HUDEP-2 (cell line): Measurements from ENCODE around the gene CPEB1.
"Not testable (repeated sequence)": the region's sequence is repeated elsewhere in the genome, so short reads cannot be mapped to it uniquely, and the experiment has no call there.

Experiments
- DNase-seq, 76 experiments: peaks; one replicate each; lab custom pipeline; 2025; ENCODE audit not compliant: unreplicated experiment in 76 of 76; lab: John Stamatoyannopoulos, UW

CPEB1 gene

DNA sequence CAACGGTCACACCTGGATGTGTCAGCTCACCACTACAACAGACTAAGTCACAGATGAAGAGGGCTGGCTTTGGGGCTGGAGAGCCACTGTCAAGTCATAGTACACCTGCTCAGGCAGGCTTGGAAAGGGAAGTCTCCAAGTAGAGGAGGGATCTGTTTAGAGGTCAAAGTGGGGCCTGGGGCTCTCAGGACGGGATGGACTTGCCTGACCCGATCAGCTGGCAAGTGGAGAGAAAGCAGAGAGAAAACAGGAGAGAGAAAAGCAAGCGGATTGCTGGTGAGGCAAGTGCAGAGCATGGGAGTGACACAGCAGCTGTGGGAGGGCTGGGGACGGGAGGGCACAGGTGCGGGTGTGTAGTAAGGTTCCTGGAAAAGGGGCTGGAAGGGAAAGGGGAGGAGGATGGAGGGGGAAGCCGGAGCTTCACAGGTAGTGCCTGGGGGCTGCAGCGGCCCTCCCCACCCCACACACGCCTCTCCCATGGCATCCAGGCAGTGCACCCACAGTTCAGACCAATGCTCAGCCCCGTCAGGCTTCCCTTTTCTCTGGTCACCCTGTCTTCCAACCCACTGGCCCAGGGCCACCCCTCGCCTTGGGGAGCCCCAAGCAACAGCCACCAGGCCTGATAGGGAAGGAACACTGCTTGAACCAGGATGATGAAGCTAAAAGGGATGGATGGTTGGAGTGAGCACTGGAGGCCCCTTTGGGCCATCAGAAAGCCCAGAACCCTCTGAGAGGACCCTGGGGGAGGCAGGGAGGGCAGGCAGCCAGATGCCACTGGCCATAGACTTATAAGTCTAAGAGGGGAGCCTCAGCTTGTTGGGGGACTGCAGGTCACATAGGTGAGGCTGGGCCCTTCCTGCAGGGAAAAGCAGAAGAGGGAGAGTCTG, 115.4 kb downstream of the CPEB1 start:
- DNase-seq, result no peak

DNA sequence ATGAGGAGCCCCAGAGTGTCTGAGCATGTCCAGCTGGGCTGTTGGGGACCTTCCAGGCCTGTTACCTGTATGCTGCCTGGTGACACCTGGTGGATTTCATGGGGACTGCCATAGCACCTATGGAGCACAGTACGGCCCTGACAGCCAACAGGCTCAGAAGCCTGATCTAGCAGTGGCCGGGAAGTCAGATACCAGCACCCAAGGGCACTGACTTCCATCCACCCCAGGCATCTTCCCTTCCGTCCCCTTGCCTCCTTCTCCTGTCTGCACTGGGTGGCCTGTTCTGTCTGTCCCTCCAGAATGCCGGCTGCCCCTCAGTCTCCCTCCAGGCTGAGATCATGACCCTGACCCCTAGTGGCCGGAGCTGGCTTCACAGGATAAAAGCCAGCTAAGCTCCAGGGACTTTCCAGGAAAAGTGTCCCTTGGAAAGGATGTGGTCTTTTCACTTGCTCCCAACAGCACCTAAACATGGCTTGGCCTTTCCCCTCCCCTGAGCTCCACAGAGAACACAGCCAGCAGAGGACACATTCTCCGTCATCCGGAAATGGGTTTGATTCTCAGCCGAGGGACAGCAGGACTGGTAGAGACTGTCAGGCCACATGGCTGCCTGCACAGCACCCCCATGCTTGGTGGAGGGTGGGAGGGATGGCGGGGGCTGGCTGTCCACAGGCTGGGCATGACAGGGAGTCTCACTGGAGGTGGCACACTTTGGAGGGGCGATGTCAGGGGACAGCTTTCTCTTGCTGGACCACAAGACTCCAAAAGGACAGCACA, 116.4 kb downstream of the CPEB1 start:
- no peak for DNase-seq

DNA sequence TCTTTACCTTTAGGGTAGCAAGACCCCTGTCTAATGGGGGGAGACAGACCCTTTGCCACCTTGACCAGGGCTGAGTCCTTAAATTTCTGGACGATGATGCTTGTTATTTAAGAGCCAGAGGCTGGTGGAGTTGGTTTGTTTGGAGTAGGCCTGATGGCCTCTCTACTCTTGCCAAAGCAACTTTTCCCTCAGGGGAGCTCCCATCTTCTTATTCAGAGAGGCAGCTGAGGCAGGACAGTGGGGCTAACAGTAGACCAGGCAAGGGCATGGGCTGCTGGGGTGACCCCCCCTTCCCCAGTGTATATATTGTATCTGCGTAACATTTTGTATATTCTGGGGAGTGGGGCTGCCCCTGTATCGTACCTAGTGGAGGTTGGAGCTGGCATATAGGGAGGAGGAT, 117.2 kb downstream of the CPEB1 start:
- no peak for DNase-seq

DNA sequence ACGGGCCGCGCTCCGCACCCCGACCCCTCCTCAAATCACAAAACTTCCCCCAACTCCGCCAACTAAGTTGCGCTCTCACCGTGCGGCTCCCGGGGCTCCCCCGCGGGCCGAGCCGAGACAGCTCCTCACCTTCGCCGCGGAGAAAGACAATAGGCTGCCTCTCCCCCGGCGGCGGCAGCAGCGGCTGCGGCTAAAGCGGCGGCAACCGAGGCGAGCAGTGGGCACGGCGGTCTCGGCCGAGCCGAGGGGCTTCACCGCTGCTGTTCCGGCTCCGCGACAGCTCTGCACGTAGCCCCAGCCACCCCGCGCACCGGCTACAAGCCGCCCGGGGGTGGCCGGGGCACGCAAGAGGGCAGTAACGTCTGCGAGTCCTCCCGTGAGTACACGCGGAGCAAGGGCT, 133.6 kb downstream of the CPEB1 start:
- not testable (repeated sequence) for DNase-seq

DNA sequence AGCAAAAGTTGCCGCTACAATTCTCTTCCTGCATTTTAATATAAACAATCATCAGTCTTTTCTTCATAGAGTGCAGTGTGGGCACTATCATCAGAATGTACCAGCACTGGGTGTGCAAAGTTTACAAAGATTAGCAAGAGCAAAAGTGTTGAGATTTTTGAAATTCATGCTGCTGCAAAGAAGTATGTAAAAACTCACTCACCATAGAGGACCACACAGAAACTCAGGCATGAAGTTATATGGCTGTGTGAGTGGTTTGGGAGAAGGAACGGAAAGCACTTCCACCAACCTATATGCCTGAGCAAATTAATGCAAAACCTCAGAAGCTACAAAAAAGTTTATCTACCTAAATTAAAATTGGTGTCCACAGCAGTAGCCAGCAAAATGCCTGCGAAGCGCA, 139.5 kb downstream of the CPEB1 start:
- not testable (repeated sequence) for DNase-seq

DNA sequence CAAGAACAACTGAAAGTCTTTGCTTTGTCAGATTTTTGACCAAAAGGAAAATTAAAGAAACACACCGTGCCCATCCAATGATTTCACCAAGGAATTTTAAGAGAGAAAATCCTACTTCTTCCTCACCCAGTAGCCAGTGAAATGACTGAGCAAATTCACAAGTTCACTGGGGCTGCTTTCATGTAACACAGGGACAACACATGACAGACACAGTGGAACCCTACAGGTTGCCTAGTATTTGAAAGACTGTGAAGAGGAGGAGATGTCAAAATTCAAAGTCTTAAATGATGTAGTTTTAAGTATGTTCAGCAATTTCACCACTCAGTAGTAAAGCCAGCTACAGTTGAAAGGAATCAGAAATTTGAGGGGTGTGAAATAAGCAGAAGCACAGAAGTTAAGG, 140.1 kb downstream of the CPEB1 start:
- DNase-seq, result not testable (repeated sequence)

DNA sequence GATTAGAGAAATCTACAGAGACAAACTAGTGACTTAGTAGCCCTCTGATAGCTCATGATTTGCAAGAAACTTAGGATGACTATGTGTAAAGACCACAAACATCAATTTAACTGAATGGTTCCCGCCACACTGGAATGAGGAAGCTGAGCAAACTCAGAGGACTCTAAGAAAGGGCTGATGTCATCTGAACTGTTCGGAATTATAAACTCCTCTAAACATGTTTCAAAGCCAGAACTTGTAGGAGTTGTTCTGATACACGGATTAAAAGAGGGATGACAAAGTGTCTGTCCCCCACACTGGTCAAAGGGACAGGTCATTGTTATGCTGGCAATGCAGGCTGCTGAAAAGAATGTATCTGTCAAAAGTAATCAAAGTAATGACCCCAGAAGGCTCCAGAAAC, 141.3 kb downstream of the CPEB1 start:
- not testable (repeated sequence) for DNase-seq

DNA sequence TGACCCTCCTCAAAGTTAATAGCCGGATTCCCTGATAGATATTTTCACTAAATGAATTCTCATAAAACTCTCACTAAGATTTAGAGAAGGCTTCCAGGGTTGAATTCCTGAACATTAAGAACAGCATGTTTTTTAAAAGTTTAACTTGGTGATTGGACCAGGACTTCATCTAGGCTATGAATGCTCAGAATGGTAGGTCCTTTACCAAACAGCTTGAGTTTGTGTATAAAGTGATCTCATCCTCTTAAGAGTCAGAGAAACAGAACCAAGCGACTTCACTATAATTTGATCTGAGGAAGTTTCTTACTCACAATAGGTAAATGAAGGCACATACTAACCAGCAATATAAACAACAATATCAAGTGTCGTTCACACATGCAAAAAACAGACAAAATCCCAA, 143.1 kb downstream of the CPEB1 start:
- DNase-seq, result not testable (repeated sequence)

DNA sequence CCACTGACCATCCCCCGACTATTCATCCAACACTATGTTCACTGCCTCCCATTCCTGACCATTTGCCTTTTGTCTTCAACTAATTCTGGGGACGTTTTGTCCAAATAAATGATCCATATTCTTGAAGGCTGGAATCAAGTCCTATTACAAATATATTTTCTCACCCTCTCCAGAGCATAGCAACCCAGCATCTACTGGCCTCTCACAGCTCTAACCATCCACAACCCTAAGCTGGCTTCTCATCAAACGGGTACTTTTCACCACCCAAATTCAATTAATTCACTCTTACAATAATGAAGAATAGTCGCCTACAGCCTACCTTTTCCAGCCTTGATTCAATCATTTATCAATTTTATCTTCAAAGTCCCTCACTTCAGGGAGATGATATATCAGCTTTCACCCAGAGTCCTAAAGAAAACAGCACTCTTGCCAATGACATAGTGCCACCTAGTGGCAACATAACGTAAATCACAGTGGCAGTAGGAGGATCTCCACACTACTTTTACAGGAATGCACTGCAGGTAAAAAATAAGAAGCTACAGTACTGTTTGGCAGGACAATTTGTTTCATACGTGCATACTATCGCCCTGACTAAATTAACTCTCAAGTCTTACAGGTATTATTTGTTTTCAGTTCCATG, 144.3 kb downstream of the CPEB1 start:
- DNase-seq, result not testable (repeated sequence)

DNA sequence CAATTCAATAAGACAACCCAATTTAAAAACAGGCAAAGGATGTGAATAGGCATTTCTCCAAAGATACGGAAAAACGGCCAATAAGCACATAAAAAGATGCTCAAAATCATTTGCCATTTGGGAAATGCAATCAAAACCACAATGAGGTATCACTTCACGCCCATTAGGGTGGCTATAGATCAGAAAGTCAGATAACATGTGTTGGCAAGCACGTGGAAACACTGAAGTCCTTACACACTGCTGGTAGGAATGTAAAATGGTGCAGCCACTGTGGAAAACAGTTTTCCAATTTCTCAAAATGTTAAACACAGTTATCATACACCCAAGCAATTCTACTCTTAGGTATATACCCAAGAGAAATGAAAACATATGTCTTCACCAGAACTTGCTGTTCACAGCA, 146.4 kb downstream of the CPEB1 start:
- DNase-seq, result not testable (repeated sequence)

DNA sequence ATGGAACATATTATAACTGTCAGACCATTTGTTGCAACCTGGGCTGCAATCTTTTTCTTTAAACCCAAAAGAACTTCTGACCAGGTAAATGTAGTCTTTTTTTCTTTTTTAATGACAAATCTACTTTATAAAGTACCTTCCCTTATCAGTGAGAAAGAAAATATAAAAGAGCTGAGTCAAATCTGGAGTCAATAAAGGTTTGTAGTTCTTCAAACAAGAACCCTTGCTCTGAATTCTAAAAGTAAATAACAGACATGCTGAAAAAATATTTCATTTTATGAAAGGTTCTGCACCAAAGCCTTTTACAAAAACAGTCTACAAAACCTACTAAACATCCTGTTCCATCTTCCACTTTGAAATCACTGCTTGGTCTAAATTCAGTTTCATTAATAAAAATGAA, 149.2 kb downstream of the CPEB1 start:
- not testable (repeated sequence) for DNase-seq
